ENCODE results near the gene MOB3C.

Gene MOB3C

DNA sequence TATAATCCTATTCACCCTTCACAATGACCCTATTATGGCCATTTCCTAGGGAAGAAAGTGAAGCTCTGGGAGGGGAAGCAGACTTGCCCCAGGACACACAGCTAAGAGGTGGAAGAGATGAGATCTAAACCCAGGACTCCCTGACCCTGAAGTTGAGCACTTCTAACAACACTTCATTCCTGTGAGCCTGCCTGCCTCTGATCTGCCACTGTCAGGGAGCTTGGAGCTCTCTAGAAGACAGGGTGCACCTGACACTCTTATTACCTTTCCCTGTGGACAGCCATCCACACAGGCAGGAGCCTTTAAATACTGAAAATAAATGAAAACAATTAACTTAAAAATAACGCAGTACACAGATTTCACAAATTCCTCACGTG is 13.1 kb downstream of the MOB3C start:
- TF ChIP-seq, protein P1, sequence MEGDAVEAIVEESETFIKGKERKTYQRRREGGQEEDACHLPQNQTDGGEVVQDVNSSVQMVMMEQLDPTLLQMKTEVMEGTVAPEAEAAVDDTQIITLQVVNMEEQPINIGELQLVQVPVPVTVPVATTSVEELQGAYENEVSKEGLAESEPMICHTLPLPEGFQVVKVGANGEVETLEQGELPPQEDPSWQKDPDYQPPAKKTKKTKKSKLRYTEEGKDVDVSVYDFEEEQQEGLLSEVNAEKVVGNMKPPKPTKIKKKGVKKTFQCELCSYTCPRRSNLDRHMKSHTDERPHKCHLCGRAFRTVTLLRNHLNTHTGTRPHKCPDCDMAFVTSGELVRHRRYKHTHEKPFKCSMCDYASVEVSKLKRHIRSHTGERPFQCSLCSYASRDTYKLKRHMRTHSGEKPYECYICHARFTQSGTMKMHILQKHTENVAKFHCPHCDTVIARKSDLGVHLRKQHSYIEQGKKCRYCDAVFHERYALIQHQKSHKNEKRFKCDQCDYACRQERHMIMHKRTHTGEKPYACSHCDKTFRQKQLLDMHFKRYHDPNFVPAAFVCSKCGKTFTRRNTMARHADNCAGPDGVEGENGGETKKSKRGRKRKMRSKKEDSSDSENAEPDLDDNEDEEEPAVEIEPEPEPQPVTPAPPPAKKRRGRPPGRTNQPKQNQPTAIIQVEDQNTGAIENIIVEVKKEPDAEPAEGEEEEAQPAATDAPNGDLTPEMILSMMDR (IDR thresholded peaks at IDR 0.05; ENCODE audit: extremely low read depth, missing control alignments): no peak
- DNase-seq (ENCODE audit: low spot score): no peak

DNA sequence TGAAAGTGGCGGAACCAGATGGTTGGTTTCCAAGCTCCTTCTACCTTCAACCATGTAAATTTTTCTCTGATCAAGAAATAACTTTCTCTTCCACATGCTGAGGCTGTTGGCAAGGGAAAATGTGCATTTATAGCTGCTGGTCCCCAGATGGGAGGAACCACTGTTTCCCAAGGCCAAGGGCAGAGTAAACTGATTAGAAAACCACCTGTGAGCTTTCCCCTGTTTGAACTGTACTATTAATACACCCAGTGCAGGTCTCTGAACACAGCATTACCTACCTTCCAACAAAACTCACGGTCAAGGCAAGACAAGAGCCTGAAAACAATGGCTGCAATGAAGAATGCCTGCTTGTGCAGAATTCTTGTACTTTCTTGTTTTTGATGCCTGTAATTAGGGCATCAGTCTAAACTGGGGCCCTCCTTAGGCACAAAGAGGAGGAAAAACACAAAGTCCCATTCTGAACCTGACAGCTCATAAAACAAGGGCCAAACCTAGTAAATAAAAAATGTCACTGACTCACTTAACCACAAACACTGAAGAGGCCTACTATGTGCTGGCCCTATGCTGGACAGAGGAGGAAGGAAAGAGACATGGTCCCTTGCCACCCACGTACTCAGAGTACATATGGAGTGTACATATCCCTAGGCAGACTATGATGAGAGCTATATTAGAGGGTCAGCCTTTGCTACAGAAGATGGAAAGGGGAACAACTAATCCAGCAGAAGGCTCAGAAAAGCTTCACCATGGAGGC is 15.2 kb downstream of the MOB3C start:
- DNase-seq (ENCODE audit: low spot score): no peak
- TF ChIP-seq, protein P1 (IDR thresholded peaks at IDR 0.05; ENCODE audit: extremely low read depth, missing control alignments): no peak

DNA sequence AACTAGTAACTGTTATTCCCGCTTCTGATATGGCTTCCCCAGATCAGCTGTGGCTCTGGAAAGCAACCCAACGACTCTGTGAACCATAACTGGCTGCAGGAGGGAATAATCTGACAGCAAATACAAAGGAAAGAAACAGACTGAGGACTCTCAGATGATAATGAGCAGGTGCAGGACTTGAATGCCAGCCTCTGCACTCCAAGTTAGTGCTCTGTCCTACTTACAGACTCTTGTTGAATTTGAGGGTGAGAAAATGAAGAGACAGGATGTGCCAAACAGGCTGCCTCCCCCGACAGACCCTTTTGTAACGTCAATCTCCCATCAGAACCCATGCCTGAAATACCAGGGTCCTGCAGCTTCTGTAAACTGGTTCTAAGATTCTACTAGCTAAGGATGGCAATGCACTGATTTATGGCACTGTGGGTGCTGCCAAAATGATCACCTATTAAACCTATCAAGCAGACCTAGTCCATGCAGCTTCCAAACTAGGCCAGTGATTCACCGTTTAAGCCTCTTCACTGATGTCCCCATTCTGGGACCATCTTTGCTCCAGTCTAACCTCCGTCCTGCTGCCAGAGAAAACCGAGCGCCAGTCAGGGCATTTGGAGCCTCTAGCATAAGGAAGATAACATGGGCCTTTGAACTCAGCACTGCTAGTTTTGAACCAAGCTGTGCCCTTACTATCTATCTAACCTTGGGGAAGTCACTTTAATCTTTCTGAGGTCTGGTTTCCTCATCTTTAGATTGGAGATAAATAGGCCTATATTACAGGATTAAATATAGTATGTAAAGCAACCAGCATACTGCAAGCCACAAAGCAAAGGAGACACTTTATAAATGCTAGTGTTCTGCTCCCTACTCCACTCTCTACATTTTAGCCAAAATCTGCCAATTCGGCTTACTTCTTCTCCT is 17.3 kb downstream of the MOB3C start:
- TF ChIP-seq, protein P1 (IDR thresholded peaks at IDR 0.05; ENCODE audit: extremely low read depth, missing control alignments): no peak

GRCh38 chr1:46596846-46597245 is 19.8 kb downstream of the MOB3C start:
- DNase-seq (ENCODE audit: low spot score): no peak
- TF ChIP-seq, protein P1 (IDR thresholded peaks at IDR 0.05; ENCODE audit: extremely low read depth, missing control alignments): no peak

More for the DNA sequence above, 17.3 kb downstream of the MOB3C start:
- no peak for DNase-seq (ENCODE audit: low spot score)

DNA sequence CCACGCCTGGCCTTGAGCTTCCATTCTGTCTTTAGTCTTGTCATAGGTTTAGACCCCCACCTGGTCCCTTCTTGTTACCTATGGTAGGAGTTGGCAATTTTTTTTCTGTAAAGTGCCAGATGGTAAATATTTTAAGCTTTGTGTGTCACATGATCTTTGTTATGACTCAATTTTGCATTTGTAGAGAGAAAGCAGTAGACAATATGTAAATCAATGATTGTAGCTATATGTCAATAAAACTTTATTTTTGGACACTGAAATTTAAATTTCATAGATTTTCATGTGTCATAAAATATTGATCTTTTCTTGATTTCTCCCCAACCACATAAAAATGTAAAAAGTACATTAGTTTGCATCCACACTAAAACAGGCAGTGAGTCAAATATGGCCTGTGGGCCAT is 20.6 kb downstream of the MOB3C start:
- TF ChIP-seq, protein P1 (IDR thresholded peaks at IDR 0.05; ENCODE audit: extremely low read depth, missing control alignments): no peak
- no peak for DNase-seq (ENCODE audit: low spot score)

GRCh38 chr1:46595127-46595526 is 21.5 kb downstream of the MOB3C start:
- no peak for DNase-seq (ENCODE audit: low spot score)
- TF ChIP-seq, protein P1 (IDR thresholded peaks at IDR 0.05; ENCODE audit: extremely low read depth, missing control alignments): no peak

GRCh38 chr1:46594063-46594462 is 22.5 kb downstream of the MOB3C start:
- no peak for DNase-seq (ENCODE audit: low spot score)
- TF ChIP-seq, protein P1 (IDR thresholded peaks at IDR 0.05; ENCODE audit: extremely low read depth, missing control alignments): no peak
